SK-N-SH (cell line): ENCODE data around the gene EHD3.

ENCODE experiments used
- CHD2 ChIP-seq: fragments of 150-350 bp; IDR thresholded peaks from 2 replicates; pipeline ENCODE4 v1.6.1; 2018; ENCODE audit warnings: low read length; ENCODE audit not compliant: partially characterized antibody
- CTCF ChIP-seq: fragments of 200-600 bp; sonication (generic); IDR thresholded peaks from 2 replicates; pipeline ENCODE4 v1.6.1; 2017; ENCODE audit warnings: antibody characterized with exemption, mild to moderate bottlenecking, moderate library complexity
- EP300 ChIP-seq, 2 experiments: IDR thresholded peaks; 2 replicates each; pipeline versions ENCODE4 v1.4.0 to v1.6.1; 2012; ENCODE audit warnings: borderline replicate concordance in 1 of 2, low read depth in 1 of 2, low read length in 1 of 2
- FOXM1 ChIP-seq: IDR thresholded peaks from 2 replicates; pipeline ENCODE4 v1.4.0; 2012; ENCODE audit warnings: low read depth, mild to moderate bottlenecking
- JUND ChIP-seq: IDR thresholded peaks from 2 replicates; pipeline ENCODE4 v1.4.0; 2012
- PBX3 ChIP-seq: IDR thresholded peaks from 2 replicates; pipeline ENCODE4; 2012
- RAD21 ChIP-seq: IDR thresholded peaks from 2 replicates; pipeline ENCODE4 v1.6.1; 2012; ENCODE audit warnings: mild to moderate bottlenecking, low read length
- RCOR1 ChIP-seq: fragments of 150-350 bp; IDR thresholded peaks from 2 replicates; pipeline ENCODE4 v1.6.1; 2017; ENCODE audit warnings: antibody characterized with exemption, low read length
- REST ChIP-seq: IDR thresholded peaks from 2 replicates; pipeline ENCODE4 v1.6.1; 2012; ENCODE audit warnings: mild to moderate bottlenecking, low read depth, low read length, moderate library complexity
- RXRA ChIP-seq: IDR thresholded peaks from 2 replicates; pipeline ENCODE4 v1.4.0; 2012; ENCODE audit warnings: low read depth, mild to moderate bottlenecking, borderline replicate concordance
- SIN3A ChIP-seq: IDR thresholded peaks from 2 replicates; pipeline ENCODE4 v1.6.1; 2012; ENCODE audit warnings: low read depth, mild to moderate bottlenecking, low read length, moderate library complexity, borderline replicate concordance
- TAF1 ChIP-seq: IDR thresholded peaks from 2 replicates; pipeline ENCODE4 v1.6.1; 2012; ENCODE audit warnings: low read depth, mild to moderate bottlenecking, low read length, moderate library complexity, borderline replicate concordance
- USF1 ChIP-seq: IDR thresholded peaks from 2 replicates; pipeline ENCODE4 v1.4.0; 2012; ENCODE audit warnings: low read depth, borderline replicate concordance
- YY1 ChIP-seq: IDR thresholded peaks from 2 replicates; pipeline ENCODE4 v1.4.0; 2012; ENCODE audit warnings: low read depth, mild to moderate bottlenecking

GRCh38 chr2:31205613-31206012 is 28.3 kb upstream of the EHD3 start:
- TF ChIP-seq CTCF (no peak), CHD2 (no peak), SIN3A (no peak), FOXM1 (no peak), USF1 (no peak), RAD21 (no peak), TAF1 (no peak), EP300 (IDR thresholded peaks at IDR 0.05; ENCODE audit: borderline replicate concordance in 1 of 2, low read depth in 1 of 2, low read length in 1 of 2) (no peak), RCOR1 (no peak), REST (no peak), JUND (no peak), YY1 (no peak), PBX3 (no peak), RXRA (no peak)
